GM19023 (cell line): Measurements from ENCODE around the gene CAMK1D.

Experiments used
- ATAC-seq: cut with Tn5 transposase; IDR thresholded peaks from one replicate; pipeline ENCODE4 v1.9.1; 2021; ENCODE audit warnings: mild to moderate bottlenecking, moderate library complexity; ENCODE audit not compliant: unreplicated experiment

The CAMK1D gene

GRCh38 chr10:12459762-12460161 lies 110.4 kb downstream of the CAMK1D start:
- no peak for ATAC-seq

GRCh38 chr10:12463459-12463838 lies 114.1 kb downstream of the CAMK1D start:
- no peak for ATAC-seq

- no peak for ATAC-seq
Measured at GRCh38 chr10:12465385-12466136, 116.2 kb downstream of the CAMK1D start.

GRCh38 chr10:12466704-12467305 lies 117.5 kb downstream of the CAMK1D start:
- no peak for ATAC-seq

GRCh38 chr10:12469345-12469744 lies 120.0 kb downstream of the CAMK1D start:
- no peak for ATAC-seq

- no peak for ATAC-seq
Measured at GRCh38 chr10:12470719-12471118, 121.4 kb downstream of the CAMK1D start.

GRCh38 chr10:12471135-12471534 lies 121.8 kb downstream of the CAMK1D start:
- no peak for ATAC-seq

GRCh38 chr10:12473491-12473890 lies 124.1 kb downstream of the CAMK1D start:
- no peak for ATAC-seq

- no peak for ATAC-seq
Measured at GRCh38 chr10:12474727-12475412, 125.5 kb downstream of the CAMK1D start.

- ATAC-seq, result no peak
Measured at GRCh38 chr10:12476656-12477055, 127.3 kb downstream of the CAMK1D start.

GRCh38 chr10:12479437-12479844 lies 130.1 kb downstream of the CAMK1D start:
- no peak for ATAC-seq

GRCh38 chr10:12479924-12480323 lies 130.6 kb downstream of the CAMK1D start:
- ATAC-seq, result no peak

- ATAC-seq, result no peak
Measured at GRCh38 chr10:12480440-12480839, 131.1 kb downstream of the CAMK1D start.

- no peak for ATAC-seq
Measured at GRCh38 chr10:12481924-12482323, 132.6 kb downstream of the CAMK1D start.

GRCh38 chr10:12482587-12482986 lies 133.2 kb downstream of the CAMK1D start:
- no peak for ATAC-seq

- ATAC-seq, result peak; percentile 48
Measured at GRCh38 chr10:12484002-12484918, 134.9 kb downstream of the CAMK1D start.

GRCh38 chr10:12484941-12485805 lies 135.8 kb downstream of the CAMK1D start:
- ATAC-seq, result peak; percentile 77

GRCh38 chr10:12487366-12487765 lies 138.0 kb downstream of the CAMK1D start:
- ATAC-seq, result no peak

GRCh38 chr10:12488626-12489025 lies 139.3 kb downstream of the CAMK1D start:
- ATAC-seq, result no peak

GRCh38 chr10:12489357-12489756 lies 140.0 kb downstream of the CAMK1D start:
- no peak for ATAC-seq
